HG03432 (cell line): ENCODE data around the gene ARMC7.
A peak's percentile ranks its signal among the peaks of the same experiment; 100 is the strongest.
"Not testable (repeated sequence)": the region's sequence is repeated elsewhere in the genome, so short reads cannot be mapped to it uniquely, and the experiment has no call there.

Experiments used
- ATAC-seq: cut with Tn5 transposase; IDR thresholded peaks from one replicate; pipeline ENCODE4 v1.9.1; 2021; ENCODE audit warnings: mild to moderate bottlenecking, moderate library complexity; ENCODE audit not compliant: unreplicated experiment

The ARMC7 gene

DNA sequence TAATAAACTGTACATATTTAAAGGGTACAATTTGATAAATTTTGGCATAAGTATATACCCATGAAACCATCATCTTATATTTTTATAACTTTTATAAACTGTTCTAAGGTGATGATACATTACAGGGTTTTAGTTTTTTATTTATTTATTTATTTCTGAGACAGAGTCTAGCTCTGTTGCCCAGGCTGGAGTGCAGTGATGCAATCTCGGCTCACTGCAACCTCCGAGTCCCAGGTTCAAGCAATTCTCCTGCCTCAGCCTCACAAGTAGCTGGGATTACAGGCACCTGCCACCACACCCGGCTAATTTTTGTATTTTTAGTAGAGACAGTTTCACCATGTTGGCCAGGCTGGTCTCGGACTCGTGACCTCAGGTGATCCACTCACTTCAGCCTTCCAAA, 18.2 kb downstream of the ARMC7 start:
- not testable (repeated sequence) for ATAC-seq

DNA sequence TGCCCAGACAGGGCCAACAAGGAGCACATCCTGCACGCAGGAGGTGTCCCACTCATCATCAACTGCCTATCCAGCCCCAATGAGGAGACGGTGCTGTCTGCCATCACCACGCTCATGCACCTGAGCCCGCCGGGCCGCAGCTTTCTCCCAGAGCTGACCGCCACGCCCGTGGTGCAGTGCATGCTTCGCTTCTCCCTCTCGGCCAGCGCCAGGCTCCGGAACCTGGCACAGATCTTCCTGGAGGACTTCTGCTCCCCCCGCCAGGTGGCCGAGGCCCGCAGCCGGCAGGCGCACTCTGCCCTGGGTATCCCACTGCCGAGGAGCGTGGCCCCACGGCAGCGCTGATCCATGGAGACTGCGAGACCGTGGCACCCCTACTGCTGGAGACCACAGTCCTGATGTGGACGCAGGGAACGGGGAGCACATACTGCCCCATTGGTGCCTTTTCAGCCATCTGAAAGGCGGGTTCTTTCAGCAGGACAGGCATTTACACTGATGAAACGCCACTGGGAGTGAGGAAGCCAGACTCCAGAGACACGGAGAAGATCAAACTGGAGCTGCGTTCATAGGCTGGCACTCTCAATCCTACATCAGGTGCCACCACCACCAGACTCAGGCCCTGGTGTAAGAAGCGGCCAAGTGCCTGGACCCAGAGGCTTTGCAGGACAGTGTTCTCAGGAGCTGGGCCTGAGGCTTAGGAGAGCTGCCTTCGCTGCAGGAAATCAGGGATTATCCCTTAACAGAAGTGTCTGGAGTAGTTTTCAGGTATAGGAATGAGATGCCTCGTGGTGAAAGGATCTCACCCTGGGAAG, 19.1 kb downstream of the ARMC7 start:
- ATAC-seq: no peak

DNA sequence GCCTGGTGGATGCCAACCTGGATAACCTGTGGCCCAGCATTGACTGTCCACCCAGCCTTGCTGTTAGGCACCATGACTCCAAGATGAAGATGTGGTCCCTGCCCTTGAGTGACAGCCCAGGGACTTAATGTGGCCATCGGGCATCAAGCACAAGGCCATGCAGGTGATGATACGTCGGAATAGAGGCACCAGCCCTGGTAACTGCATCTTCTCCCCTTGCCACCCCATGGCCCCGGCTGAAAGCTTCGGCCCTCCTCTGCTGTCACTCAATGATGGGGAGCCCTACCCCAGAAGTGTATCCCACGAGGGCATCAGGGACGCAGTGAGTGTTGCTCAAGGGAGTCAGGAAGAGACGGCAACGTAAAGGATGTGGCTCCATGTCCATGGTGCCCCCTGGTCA, 19.8 kb downstream of the ARMC7 start:
- no peak for ATAC-seq

DNA sequence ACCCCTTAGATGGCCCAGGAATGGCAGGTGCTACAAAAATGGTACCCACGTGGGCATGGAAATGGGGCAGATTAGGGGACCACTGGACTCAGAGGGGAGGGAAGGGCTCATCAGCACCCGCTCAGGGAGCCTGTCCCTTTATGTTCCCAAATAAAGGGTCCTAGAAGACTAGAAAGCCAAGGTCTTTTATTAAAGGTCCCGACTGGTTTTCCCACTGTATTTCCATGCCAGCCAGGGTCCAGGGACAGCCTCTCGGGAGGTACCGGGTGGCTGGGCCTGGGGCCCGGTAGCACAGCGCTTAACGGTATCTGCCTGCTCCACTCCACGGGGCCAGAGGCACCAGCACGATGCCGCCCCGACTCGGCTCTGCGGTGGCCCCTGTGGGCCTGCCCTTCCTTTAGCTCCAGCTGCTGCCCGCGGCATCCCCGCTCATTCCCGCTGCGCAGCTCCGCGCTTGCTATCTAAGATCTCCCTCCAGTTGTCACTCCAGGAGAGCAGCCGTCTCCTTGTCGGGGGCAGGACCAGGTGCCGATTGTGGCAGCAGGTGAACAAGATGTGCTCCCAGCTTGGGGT, 20.4 kb downstream of the ARMC7 start:
- no peak for ATAC-seq

DNA sequence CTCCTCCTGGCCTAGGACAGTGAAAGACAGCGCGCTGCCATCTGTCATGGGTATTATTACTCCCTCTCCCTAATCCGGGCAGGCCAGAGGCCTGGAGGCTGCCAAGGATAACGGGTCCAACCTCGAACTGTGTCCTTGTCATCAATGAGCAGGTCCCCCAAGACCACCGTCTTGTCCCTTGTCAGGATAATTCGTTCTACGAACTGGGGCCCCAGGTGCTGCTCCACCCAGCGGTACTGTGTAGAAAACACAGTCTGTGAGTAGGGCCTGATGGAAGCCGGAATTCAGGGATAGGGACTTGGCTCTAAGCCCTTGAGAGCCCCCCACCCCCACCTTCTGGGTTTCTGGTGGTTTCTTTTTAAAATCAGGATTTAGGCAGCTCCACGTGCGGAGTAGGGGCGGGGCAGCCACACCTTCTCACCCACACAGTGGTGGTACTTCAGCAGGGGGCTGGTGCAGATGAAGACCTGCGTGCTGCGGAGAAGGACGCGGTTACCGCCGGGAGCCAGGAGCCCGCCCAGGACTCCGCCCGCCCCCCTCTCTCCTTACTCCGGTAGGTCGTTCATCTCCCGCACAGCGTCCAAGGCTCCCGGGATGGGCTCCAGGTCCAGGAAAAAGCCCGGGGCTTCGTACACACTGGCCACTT, 21.0 kb downstream of the ARMC7 start:
- ATAC-seq: peak; percentile 16

DNA sequence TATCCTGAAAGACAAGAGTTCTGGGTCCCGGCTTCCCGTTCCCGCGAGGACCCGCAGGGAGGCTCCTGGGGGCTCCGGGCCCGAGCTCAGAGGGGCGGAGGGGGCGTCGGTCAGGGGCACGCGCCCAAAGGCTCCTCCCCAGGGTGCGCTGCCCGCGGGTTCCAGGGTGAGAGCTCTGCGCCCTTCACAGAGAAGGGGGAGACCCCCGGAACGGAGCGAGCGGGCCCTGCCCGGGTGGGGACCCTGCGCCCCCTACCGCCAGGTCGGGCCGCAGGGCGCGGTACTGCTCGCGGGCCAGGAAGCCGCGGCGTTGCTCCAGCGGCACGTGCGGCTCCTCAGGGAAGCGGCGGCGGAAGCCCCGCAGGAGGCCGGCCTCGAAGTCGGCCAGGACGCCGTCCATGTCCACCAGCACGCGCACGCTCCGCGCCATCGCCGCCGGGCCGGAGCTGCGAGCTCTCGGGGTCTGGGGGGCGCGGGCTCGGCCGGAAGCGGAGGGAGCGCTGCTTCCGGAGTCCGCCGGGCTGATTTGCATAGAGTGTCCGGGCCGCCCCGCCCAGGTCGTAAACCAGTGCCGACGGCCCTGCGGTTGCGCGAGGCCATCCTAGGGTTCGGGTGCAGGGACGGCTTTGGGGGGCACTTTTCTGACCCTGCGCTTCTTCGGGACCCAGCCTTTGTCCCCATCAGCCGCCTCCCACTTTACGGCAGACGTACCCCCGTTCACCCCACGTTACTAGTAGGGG, 21.7 kb downstream of the ARMC7 start, which contains the start of gene NT5C:
Gene NT5C (minus strand): TSS at position 465 of the 740 bp plus-strand sequence. CDS start 35 bp downstream, at position 430.
- ATAC-seq: peak; percentile 83

DNA sequence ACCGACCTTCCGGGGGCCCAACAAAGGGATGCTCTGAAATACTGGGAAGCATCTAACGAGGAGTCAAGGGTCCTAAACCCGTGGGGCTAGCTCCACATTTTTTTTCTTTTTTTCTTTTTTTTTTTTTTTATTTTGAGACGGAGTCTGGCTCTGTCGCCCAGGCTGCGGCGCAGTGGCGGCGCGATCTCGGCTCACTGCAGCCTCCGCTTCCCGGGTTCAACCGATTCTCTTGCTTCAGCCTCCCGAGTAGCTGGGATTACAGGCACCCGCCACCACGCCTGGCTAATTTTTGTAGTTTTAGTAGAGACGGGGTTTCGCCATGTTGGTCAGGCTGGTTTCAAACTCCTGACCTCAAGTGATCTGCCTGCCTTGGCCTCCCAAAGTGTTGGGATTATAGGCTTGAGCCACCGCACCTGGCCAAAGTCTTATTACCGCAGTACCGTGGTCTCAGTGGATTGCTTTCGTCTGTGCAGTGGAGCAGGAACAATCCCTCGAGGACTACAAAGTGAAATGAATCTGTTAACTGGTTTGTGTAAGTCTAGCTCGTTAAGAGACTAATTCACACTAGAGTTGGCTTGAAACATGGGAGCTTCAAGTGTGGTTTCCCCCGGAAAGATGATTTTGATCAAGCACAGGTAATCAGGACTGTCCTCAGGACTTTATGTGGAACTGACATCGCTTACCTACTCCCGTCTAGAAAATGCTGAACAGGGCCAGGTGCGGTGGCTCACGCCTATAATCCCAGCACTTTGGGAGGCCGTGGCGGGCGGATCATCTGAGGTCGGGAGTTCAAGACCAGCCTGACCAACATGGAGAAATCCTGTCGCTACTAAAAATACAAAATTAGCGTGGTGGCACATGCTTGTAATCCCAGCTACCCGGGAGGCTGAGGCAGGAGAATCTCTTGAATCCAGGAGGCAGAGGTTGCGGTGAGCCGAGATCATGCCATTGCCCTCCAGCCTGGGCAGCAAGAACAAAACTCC, 22.5 kb downstream of the ARMC7 start:
- ATAC-seq: not testable (repeated sequence)

DNA sequence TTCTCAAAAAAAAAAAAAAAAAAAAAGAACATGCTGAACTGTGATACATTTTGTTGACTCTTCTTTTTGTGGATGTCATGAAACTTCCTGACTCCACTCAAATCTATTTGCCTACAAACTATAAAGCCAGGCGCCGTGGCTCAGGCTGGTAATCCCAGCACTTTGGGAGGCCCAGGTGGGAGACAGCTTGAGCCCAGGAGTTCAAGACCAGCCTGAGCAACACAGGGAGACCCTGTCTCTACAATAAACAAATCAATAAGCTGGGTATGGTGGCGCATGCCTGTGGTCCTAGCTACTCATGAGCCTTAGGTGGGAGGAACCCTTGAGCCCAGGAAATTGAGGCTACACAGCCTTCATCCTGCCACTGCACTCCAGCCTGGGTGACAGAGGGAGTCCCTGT, 23.2 kb downstream of the ARMC7 start:
- no peak for ATAC-seq

DNA sequence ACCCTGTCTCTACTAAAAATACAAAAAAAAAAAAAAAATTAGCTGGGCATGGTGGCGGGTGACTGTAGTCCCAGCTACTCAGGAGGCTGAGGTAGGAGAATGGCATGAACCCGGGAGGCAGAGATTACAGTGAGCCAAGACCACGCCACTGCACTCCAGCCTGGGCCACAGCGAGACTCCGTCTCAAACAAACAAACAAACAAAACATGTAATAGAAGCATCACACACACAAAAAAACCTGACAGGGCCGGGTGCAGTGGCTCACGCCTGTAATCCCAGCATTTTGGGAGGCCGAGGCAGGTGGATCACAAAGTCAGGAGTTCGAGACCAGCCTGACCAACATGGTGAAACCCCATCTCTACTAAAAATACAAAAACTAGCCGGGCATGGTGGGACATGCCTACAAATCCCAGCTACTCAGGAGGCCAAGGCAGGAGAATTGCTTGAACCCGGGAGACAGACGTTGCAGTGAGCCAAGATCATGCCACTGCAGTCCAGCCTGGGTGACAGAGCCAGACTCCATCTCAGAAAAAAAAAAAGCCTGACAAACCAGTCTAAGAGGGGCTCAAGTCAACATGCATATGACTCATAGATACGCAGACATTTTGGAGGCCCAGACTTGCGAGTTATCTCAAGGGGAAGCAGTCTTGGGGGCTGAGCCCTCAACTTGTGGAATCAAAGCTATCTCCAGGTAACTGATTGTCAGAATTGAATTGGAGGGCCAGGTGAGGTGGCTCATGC, 24.0 kb downstream of the ARMC7 start:
- ATAC-seq: not testable (repeated sequence)

DNA sequence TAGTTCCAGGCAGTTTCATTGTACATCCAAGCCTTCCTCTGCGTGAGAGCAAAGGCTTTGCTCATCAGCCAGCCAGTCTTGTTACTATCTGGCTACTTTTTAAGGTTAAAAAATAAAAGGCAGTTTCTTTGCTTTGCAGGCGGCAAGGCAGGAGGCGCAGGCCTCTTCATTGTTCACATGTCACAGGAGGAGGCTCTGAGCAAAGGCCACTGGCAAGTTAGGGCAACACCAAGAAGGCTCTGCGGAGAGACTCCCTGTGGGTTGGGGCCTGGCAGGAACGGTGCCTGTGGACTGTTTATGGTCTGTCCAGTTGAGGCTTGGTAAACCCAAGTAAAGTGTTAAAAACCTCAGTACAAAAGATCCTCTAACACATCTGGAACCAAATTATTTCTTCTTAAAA, 25.7 kb downstream of the ARMC7 start:
- ATAC-seq: no peak

DNA sequence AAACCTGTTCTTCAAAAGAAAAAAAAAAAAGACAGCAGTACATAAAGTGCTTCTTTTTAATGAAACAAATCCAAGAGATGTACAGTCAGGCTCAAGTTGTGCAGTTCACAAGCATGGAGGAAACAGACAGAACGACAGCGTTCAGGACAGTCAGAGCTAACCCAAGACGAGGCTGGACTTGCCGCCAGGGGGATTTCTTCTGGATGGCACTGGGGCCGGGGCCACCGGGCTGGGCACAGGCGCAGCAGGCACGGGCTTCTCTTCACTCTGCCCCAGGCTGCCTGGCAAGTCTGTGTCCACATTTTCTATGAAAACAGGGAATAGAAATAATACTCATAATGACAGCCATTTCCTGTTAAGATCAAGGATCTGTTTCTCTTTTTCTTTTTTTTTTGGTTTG, 26.2 kb downstream of the ARMC7 start:
- no peak for ATAC-seq

DNA sequence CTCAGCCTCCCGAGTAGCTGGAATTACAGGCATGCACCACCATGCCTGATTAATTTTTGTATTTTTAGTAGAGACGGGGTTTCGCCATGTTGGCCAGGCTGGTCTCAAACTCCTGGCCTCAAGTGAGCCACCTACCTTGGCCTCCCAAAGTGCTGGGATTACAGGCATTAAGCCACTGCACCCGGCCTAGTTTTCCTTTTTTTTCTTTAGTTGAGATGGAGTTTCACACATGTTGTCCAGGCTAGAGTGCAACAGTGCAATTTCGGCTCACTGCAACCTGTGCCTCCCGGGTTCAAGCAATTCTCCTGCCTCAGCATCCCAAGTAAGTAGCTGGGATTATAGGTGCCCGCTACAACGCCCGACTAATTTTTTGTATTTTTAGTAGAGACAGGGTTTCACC, 28.0 kb downstream of the ARMC7 start:
- ATAC-seq: not testable (repeated sequence)

DNA sequence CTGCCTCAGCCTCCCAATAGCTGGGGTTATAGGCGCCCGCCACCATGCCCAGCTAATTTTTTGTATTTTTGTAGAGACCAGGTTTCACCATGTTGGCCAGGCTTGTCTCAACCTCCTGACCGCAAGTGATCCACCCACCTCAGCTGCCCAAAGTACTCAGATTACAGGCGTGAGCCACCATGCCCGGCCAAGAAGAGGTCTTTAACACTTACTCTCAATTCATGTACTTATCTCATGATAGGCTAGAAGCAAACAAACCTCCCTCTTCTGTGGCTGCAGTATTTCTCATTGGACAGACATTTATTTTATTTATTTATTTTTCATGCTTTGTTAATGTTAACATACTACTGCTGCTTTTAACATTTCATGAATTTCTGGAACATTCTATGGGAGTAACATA, 28.8 kb downstream of the ARMC7 start:
- no peak for ATAC-seq

DNA sequence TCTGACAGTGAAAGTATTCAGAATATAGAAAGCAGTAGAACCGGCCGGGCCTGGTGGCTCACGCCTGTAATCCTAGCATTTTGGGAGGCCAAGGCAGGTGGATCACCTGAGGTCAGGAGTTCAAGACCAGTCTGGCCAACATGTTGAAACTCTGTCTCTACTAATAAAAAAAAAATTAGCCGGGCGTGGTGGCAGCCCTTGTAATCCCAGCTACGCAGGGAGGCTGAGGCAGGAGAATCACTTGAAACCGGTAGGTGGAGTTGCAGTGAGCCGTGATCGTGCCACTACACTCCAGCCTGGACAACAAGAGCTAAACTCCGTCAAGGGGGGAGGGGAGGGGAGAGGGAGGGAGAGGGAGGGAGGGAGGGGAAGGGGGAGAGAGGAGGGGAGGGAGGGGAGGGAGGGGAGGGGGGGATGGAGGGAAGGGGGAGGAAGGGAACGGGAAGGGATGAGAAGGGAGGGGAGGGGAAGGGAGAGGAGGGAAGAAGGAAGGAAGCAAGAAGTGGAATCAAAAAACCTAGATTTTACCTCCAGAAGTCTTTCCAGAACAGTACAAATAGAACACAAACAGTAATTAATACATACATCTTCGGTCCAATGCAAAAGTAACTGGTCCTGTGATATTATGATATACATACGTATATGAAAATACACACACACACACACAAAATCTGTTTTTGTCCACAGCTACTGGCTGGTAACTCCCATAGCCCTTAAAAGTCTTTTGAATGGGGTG, 32.6 kb downstream of the ARMC7 start:
- no peak for ATAC-seq

DNA sequence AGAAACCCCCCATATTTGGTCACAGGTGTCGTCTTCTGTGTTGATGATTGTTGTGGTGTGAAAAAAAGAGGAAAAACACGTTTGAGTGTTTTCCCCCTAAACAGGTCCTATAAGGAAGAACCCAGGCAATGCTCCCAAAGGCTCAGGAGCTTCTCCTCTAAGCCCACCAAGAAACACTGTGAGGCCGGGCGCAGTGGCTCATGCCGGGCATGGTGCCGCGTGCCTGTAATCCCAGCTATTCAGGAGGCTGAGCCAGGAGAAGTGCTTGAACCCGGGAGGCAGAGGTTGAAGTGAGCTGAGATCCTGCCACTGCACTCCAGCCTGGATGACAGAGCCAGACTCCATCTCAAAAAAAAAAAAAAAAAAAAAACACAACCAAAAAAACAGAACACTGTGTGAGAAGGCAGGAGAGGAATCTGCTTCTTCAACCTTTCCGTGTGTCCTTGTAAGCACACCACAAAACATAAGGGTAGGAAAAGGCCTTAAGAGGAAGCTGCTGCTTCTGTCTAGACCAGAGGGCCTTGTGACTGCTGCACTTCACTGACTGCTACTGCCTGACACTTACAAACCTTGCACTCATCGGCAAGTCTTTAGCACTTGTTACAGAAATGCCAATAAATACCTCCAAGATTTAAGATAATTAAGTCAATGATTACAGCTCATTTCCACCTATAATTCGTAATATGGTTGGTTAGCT, 35.2 kb downstream of the ARMC7 start:
- ATAC-seq: no peak

DNA sequence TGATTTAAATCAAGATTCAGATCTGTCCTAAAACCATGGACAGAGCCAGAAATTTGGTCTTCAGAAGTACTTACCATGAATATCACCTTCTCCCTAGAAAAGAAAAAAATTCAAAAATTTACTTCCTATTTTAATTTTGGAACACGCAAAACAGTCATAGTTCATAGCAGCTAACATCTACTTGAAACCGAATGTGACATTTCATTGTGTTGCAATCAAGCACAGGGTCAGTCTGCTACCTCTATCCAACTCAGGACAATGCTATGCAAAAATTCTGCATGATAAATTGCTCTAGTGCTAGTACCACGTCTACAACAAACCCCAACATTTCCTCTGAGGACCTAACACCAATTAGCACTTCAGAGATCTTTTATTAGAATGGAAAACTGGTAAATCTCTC, 36.8 kb downstream of the ARMC7 start:
- ATAC-seq: no peak

DNA sequence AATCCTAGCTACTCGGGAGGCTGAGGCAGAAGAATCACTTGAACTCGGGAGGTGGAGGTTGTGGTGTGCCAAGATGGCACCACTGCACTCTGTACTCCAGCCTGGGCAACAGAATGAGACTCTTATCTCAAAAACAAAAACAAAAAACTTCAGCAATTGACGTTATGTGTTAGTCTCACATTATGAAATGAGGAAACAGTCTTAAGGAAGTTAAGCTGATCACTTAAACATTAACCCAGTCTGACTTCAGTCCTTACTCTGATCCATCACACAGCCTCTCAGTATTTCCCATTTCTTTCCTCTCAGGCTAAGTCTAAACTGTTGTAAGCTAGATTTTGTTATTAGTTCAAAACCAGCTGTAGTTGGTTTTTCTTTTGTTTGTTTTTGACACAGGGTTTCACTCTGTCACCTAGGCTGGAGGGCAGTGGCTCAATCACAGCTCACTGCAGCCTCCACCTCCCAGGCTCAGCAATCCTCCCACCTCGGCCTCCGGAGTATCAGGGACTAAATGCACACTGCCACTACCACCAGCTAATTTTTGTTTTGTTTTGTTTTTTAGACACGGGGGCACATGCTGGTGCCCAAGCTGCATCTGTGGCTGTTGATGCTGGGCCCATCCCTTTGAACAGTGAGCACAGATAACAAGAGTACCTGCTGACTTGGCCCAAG, 38.2 kb downstream of the ARMC7 start:
- ATAC-seq: no peak

DNA sequence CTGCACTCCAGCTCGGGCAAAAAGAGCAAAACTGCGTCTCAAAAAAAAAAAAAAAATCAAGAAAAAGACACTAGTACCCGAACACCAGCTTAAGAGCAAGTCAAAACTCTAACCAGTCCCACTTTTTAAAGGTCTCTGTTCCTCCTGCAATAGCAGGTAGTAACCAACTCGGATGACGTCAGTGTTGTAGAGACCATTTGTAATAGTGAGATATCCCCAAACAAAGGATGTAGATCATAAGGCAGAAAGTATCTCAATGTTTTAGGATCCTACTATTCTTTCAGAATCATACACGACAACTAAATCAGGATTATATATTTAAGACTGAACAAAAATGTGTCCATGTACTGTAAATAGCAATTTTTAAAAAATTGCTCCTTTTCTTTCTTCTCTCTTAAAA, 42.2 kb downstream of the ARMC7 start:
- ATAC-seq: no peak
